Uterus (tissue), 2 donors: ENCODE measurements around the gene IL4R.
"Not testable (repeated sequence)": the region's sequence is repeated elsewhere in the genome, so short reads cannot be mapped to it uniquely, and the experiment has no call there.

Source experiments
- POLR2A ChIP-seq, 2 donors: fragments of 450-650 bp; IDR thresholded peaks; one replicate each; pipeline ENCODE4 v1.6.1; 2016; ENCODE audit warnings: antibody characterized with exemption in 2 of 2, mild to moderate bottlenecking in 1 of 2, moderate library complexity in 1 of 2
- TF ChIP-seq, protein P1 (sequence below), 4 experiments: fragments of 200-600 bp in 2 of 4; fragments of 450-650 bp in 2 of 4; sonication (generic) in 2 of 4; IDR thresholded peaks; one replicate each; pipeline ENCODE4 v1.5.1; 2016 to 2019; ENCODE audit warnings: antibody characterized with exemption in 4 of 4, mild to moderate bottlenecking in 2 of 4, moderate library complexity in 1 of 4

DNA sequence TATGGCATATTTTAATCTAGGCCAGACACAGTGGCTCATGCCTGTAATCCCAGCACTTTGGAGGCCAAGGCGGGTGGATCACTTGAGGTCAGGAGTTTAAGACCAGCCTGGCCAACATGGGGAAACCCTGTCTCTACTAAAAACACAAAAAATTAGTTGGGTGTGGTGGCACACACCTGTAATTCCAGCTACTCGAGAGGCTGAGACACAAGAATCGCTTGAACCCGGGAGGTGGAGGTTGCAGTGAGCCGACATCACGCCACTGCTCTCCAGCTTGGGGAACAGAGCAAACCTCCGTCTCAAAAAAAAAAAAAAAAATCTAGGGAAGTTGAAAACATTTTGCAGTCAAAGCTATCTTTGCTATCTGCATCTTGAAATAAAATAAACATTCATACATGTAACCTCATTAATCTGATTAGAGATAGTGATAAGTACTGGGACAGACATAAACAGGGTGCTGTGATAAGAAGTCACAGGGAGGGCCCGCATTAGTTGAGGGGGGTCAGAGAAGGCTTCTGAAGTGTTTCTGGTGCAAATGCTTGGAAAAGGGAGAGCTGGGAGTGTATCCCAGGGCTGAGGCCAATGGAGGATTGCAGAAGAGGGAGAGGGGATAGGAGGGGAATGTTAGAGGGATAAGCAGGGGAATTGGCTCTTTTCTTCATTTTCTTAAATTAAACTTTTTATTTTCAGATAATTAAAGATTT is 15.8 kb downstream of the IL4R start:
- TF ChIP-seq, protein P1, sequence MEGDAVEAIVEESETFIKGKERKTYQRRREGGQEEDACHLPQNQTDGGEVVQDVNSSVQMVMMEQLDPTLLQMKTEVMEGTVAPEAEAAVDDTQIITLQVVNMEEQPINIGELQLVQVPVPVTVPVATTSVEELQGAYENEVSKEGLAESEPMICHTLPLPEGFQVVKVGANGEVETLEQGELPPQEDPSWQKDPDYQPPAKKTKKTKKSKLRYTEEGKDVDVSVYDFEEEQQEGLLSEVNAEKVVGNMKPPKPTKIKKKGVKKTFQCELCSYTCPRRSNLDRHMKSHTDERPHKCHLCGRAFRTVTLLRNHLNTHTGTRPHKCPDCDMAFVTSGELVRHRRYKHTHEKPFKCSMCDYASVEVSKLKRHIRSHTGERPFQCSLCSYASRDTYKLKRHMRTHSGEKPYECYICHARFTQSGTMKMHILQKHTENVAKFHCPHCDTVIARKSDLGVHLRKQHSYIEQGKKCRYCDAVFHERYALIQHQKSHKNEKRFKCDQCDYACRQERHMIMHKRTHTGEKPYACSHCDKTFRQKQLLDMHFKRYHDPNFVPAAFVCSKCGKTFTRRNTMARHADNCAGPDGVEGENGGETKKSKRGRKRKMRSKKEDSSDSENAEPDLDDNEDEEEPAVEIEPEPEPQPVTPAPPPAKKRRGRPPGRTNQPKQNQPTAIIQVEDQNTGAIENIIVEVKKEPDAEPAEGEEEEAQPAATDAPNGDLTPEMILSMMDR (IDR thresholded peaks at IDR 0.05), result not testable (repeated sequence)
- TF ChIP-seq POLR2A (IDR thresholded peaks at IDR 0.05), result not testable (repeated sequence)
